Psoas muscle (tissue), 8 donors: ENCODE results near the gene GAS2L1. TPM values are rescaled to one million over a fixed set of nuclear protein-coding genes. Genes with fewer than 3 reads are reported as not detected.
A peak's percentile ranks its signal among the peaks of the same experiment; 100 is the strongest.

ENCODE experiments used
- ATAC-seq, 4 donors: fragments of 200-7000 bp; cut with Tn5 transposase; one replicate each; pipeline ENCODE4 v1.9.1; 2020; ENCODE audit warnings: moderate library complexity in 3 of 4, mild to moderate bottlenecking in 2 of 4
- DNase-seq, 2 donors: peaks; one replicate each; pipeline ENCODE4 v3.0.0-alpha.2; 2020
- H3K27ac ChIP-seq: fragments of 200-600 bp; one replicate; pipeline ENCODE4 v1.8.0; 2022
- H3K27me3 ChIP-seq, 3 donors: fragments of 200-600 bp in 1 of 3; one replicate each; pipeline versions ENCODE4 v1.6.1 to v1.8.0; 2013 to 2022; ENCODE audit warnings: low read length in 2 of 3, mild to moderate bottlenecking in 2 of 3, moderate library complexity in 1 of 3; ENCODE audit not compliant: insufficient read depth in 3 of 3
- H3K36me3 ChIP-seq, 2 donors: fragments of 200-600 bp in 1 of 2; one replicate each; pipeline versions ENCODE4 v1.6.1 to v1.8.0; 2013 to 2022; ENCODE audit warnings: low read depth in 1 of 2, mild to moderate bottlenecking in 1 of 2, moderate library complexity in 1 of 2; ENCODE audit not compliant: insufficient read depth in 1 of 2
- H3K4me1 ChIP-seq: fragments of 200-600 bp; one replicate; pipeline ENCODE4 v1.8.0; 2022
- H3K4me3 ChIP-seq: fragments of 200-600 bp; one replicate; pipeline ENCODE4 v1.8.0; 2022; ENCODE audit warnings: mild to moderate bottlenecking
- H3K9me3 ChIP-seq: fragments of 200-600 bp; one replicate; pipeline ENCODE4 v1.8.0; 2022
- WGBS, 3 donors: extraction: QIAGEN DNeasy Blood & Tissue Kit; methylation state at CpG; one replicate each; pipeline versions ENCODE4 v1.1.6 to v1.1.7; 2013; 5-methylcytosine and 5-hydroxymethylcytosine counted together
- intact Hi-C, 2 donors: fragments of 100-400 bp; cut with DNase I; formaldehyde crosslinking; loops; one replicate each; pipeline versions ENCODE4 v1.11.0 to v1.14.2; 2022
- polyA plus RNA-seq, 3 donors: library from polyadenylated mRNA; stranded (reverse); fragments of 200-250 nt; gene quantifications; one replicate each; pipeline ENCODE4 v1.2.3, GENCODE V29; 2013
- total RNA-seq, 4 donors: library from RNA; stranded (reverse); fragmentation: NEBNext Ultra II Directional in 2 of 4; extraction: Animal tissue kit (Norgen Biotek cat#: 25700) in 2 of 4; gene quantifications; one replicate each; pipeline versions ENCODE4 v1.2.1 to v1.2.4, GENCODE V29; 2021 to 2023
- TF ChIP-seq, protein P1 (sequence below): fragments of 200-600 bp; IDR thresholded peaks from one replicate; pipeline ENCODE4 v1.8.0; 2022; ENCODE audit warnings: antibody characterized with exemption
- donor health status: healthy with polysubstance abuse.
- donor health status: DM: no; HTN: no; CAD: no; lungs with moderate emphysema.
- donor health status: Bipolar disorder and iron deficiency.
- donor health status: healthy.
- donor health status: DM: yes; HTN: yes; CAD: no.
- donor health status: DM: no; HTN: no; CAD: no.
- donor health status: DM: no; HTN: no; CAD: no.
- donor health status: DM: yes; HTN: yes; CAD: no.

The GAS2L1 gene
- total and polyA plus RNA-seq, 7 donors, result 4.6 to 19.8 (median 5.2) TPM

- DNase-seq, result no peak
- Histone ChIP-seq H3K4me1 (peaks cover 37% of the 10 kb centered on the region), H3K4me3 (no peak overlapping the region), H3K27me3 (peaks cover 0 to 35% (median 15%) of the 10 kb centered on the region in 3 donors), H3K27ac (peak overlapping the region; percentile 60), H3K9me3 (no peaks in the 10 kb centered on the region), H3K36me3 (no peaks in the 10 kb centered on the region)
- ATAC-seq, result no peak
- WGBS, 3 donors, result 70 to 89% (median 72%) methylated on average over 25 of the region's 25 CpGs
- intact Hi-C loops, result no loop called here
- TF ChIP-seq, protein P1, sequence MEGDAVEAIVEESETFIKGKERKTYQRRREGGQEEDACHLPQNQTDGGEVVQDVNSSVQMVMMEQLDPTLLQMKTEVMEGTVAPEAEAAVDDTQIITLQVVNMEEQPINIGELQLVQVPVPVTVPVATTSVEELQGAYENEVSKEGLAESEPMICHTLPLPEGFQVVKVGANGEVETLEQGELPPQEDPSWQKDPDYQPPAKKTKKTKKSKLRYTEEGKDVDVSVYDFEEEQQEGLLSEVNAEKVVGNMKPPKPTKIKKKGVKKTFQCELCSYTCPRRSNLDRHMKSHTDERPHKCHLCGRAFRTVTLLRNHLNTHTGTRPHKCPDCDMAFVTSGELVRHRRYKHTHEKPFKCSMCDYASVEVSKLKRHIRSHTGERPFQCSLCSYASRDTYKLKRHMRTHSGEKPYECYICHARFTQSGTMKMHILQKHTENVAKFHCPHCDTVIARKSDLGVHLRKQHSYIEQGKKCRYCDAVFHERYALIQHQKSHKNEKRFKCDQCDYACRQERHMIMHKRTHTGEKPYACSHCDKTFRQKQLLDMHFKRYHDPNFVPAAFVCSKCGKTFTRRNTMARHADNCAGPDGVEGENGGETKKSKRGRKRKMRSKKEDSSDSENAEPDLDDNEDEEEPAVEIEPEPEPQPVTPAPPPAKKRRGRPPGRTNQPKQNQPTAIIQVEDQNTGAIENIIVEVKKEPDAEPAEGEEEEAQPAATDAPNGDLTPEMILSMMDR, result no peak
These were observed 6.0 kb downstream of the GAS2L1 start for GRCh38 chr22:29312218-29313125.

DNA sequence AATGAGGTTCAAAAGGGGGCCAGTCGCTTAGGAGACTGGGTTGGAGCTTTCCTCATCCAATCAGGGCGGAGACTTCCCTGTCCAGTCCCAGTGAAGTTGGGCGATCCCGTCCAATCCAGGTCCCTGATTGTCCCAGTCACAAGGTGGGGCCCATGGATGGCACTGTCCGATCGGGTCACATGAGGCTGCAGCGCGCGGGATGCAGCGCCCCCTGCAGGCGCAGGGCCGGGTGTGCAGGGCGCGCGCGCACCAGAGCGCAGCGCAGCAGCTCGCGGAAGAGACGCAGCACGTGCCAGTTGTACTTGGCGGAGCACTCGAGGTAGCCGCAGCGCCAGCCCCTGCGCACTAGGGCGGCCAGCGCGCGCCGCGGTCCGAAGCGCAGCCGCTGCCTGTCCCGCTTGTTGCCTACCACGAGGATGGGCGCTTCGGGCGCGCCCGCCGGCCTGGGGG, 6.7 kb downstream of the GAS2L1 start:
- Histone ChIP-seq H3K27me3 (peaks cover 0 to 35% (median 15%) of the 10 kb centered on the region in 3 donors), H3K27ac (no peak overlapping the region), H3K4me3 (no peak overlapping the region), H3K4me1 (peaks cover 32% of the 10 kb centered on the region), H3K36me3 (no peaks in the 10 kb centered on the region), H3K9me3 (no peaks in the 10 kb centered on the region)
- peak in 1 of 2 donors; percentile 79 for DNase-seq
- peak; percentile 22 to 59 (median 46) for ATAC-seq
- intact Hi-C loops, result no loop called here
- WGBS, 3 donors, result 24 to 40% (median 33%) methylated on average over 38 to 44 of the region's 44 CpGs
- TF ChIP-seq, protein P1, result peak; percentile 43

DNA sequence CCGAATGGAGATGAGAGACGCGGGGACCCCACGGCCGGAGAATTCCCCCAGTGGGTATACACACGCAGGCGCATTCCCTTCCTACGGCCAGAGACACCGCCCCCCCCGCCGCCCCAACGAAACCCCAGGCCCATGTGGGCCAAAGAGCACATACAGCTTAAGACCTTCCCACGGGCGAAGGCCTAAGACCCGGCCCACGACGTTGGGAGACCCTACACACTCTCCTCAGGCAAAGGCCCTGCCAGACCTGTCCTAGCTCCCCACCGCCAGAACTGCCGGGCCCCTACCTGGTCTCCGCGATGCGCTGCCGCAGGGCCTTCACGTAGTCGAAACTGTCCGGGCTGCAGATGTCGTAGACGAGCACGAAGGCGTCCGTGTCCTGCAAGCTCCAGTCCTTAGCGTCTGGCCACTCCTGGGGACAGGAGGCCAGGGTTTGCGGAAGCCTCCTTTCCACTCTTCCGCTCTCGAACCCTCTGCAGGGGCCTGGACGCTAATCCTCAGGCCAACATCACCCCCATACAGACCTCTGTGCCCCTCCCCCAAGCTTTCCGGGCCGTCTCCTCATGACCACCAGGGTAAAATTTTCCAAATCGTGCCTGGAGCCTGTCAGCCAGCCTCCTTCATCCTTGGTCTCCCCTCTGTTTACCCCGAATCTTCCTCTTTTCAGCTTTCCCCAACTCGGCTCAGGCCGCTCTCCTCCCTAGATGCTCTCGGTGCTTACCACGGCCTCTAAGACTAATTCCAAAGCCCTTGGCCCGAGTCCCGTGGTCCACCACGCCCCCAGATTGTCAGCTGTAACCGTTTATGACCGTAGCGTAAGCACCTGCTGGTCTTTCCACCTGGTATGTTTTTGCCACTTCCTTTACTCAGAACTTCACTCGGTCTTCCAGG, 7.4 kb downstream of the GAS2L1 start:
- no peak for ATAC-seq
- 34 to 49% (median 40%) methylated on average over 45 to 51 of the region's 51 CpGs for WGBS, 3 donors
- Histone ChIP-seq H3K27ac (no peak overlapping the region), H3K27me3 (peaks cover 0 to 35% (median 15%) of the 10 kb centered on the region in 3 donors), H3K4me3 (no peak overlapping the region), H3K9me3 (no peaks in the 10 kb centered on the region), H3K4me1 (peaks cover 26% of the 10 kb centered on the region), H3K36me3 (no peaks in the 10 kb centered on the region)
- TF ChIP-seq, protein P1, result no peak
- peak in 1 of 2 donors; percentile 39 for DNase-seq
- intact Hi-C loops, result no loop called here

GRCh38 chr22:29314537-29315285, 8.3 kb downstream of the GAS2L1 start:
- Histone ChIP-seq H3K27me3 (peaks cover 0 to 35% (median 15%) of the 10 kb centered on the region in 3 donors), H3K4me3 (peak overlapping the region; percentile 58), H3K4me1 (peaks cover 17% of the 10 kb centered on the region), H3K36me3 (no peaks in the 10 kb centered on the region), H3K27ac (no peak overlapping the region), H3K9me3 (no peaks in the 10 kb centered on the region)
- peak in 1 of 2 donors; percentile 54 for DNase-seq
- ATAC-seq, result no peak
- WGBS, 3 donors, result 5 to 8% (median 6%) methylated on average over 56 to 69 of the region's 69 CpGs
- TF ChIP-seq, protein P1, result no peak
- intact Hi-C loops, result no loop called here
